ENCODE data around the gene MRPL52.

DNA sequence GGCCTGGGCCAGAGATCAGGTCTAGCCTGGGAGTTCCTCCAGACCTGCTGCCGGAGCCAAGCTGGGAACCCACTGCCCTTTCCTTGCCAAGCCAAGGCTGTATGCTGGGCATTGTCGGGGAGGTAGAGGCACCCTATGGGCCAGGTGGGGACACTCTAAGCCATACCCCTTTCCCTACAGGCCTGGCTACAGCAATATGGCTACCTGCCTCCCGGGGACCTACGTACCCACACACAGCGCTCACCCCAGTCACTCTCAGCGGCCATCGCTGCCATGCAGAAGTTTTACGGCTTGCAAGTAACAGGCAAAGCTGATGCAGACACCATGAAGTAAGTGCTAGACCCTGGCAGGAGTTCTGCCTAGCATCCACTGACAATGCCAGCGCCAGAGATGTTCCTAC, 11.6 kb downstream of the MRPL52 start:
- TF ChIP-seq CTCF (conservative IDR thresholded peaks at IDR 0.05) (no peak), ZFX (IDR thresholded peaks at IDR 0.05) (no peak)
